BE2C (cell line): Measurements from ENCODE around the gene ABHD1.
A peak's percentile ranks its signal among the peaks of the same experiment; 100 is the strongest.
"Not testable (repeated sequence)": the region's sequence is repeated elsewhere in the genome, so short reads cannot be mapped to it uniquely, and the experiment has no call there.

Experiments
- DNase-seq: peaks from one replicate; pipeline ENCODE4 v3.0.0-alpha.2; 2020
- H3K27me3 ChIP-seq: fragments of 250-450 bp; sonication (Bioruptor Pico); 2 replicates; pipeline ENCODE4 v1.5.1; 2020; ENCODE audit warnings: mild to moderate bottlenecking
- H3K36me3 ChIP-seq: fragments of 250-450 bp; sonication (Bioruptor Pico); 2 replicates; pipeline ENCODE4 v1.5.1; 2020; ENCODE audit warnings: mild to moderate bottlenecking
- H3K4me1 ChIP-seq: fragments of 250-450 bp; sonication (Bioruptor Pico); 2 replicates; pipeline ENCODE4 v1.5.1; 2020
- H3K4me3 ChIP-seq: 2 replicates; pipeline ENCODE4 v1.5.1; 2011; ENCODE audit warnings: low read depth, low read length
- H3K9me3 ChIP-seq: fragments of 250-450 bp; sonication (Bioruptor Pico); 2 replicates; pipeline ENCODE4 v1.5.1; 2020
- TF ChIP-seq, protein P1 (sequence below): IDR thresholded peaks from 2 replicates; pipeline ENCODE4 v1.5.1; 2012; ENCODE audit warnings: mild to moderate bottlenecking, low read depth, low read length

ABHD1 gene

DNA sequence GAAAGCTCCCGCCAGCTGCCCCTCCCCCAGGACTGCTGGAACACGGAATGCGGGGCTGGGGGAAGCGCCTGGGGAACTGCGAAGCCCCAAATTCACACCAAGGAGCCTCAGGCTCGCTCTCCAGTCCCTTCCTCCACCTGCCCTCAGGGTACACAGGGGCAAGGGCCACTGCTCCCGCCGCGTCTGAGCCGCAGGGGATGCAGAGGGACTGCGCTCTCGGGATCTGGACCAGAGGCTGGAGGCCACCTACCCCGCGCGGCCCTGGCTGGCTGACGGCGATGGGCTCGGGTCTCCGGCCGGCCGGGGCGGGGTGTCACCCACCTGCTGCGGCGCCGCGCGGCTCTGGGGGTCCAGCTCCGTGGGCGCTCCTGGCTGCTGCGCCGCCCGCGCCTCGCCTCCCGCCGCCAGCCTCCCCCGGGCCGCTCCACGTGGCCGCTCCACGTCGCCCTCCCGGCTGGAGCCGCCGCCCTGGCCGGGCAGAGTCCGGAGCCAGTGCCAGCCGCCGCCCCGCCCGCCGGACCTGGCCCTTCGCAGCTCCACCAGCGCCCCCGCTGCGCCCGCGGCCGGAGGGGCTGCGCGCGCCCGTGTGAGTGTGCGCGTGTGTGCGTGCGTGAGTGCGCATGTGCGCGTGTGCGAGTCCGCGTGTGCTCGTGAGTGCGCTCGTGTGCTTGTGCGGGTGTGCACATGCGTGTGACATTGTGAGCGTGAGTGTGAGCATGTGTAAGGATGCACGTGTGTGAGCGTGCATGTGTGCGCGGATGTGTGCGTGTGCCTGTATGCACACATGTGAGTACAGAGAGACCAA, 4.9 kb upstream of the ABHD1 start, which contains the start of gene CGREF1:
TSS of gene CGREF1 (minus strand) at position 604 of the 805 bp plus-strand sequence. CDS start 14,762 bp downstream, outside the sequence.
- H3K4me1 ChIP-seq: no peaks in the 10 kb centered on the region
- peak within 1 kb of the TSS; percentile 90 for H3K4me3 ChIP-seq
- TF ChIP-seq, protein P1, sequence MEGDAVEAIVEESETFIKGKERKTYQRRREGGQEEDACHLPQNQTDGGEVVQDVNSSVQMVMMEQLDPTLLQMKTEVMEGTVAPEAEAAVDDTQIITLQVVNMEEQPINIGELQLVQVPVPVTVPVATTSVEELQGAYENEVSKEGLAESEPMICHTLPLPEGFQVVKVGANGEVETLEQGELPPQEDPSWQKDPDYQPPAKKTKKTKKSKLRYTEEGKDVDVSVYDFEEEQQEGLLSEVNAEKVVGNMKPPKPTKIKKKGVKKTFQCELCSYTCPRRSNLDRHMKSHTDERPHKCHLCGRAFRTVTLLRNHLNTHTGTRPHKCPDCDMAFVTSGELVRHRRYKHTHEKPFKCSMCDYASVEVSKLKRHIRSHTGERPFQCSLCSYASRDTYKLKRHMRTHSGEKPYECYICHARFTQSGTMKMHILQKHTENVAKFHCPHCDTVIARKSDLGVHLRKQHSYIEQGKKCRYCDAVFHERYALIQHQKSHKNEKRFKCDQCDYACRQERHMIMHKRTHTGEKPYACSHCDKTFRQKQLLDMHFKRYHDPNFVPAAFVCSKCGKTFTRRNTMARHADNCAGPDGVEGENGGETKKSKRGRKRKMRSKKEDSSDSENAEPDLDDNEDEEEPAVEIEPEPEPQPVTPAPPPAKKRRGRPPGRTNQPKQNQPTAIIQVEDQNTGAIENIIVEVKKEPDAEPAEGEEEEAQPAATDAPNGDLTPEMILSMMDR: no peak
- no peaks in the 10 kb centered on the region for H3K27me3 ChIP-seq
- H3K9me3 ChIP-seq: no peaks in the 10 kb centered on the region
- no peaks in the 10 kb centered on the region for H3K36me3 ChIP-seq
- DNase-seq: peak; percentile 47

DNA sequence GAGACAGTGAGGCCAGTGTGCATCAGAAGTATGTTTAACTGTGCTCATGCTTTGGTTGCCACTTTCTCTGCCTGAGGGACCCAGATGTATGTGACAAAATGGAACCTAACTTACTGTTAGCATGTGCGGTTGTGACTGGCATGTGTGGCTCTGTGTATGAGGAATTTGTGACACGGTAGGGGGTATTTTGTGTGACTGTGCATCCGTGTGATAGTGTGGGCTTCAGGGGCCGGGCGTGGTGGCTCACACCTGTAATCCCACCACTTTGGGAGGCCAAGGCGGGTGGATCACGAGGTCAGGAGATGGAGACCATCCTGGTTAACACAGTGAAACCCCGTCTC, 4.3 kb upstream of the ABHD1 start:
- peak overlapping the region; percentile 90 for H3K4me3 ChIP-seq
- H3K36me3 ChIP-seq, H3K4me1 ChIP-seq, H3K27me3 ChIP-seq, DNase-seq, H3K9me3 ChIP-seq: not testable (repeated sequence)

DNA sequence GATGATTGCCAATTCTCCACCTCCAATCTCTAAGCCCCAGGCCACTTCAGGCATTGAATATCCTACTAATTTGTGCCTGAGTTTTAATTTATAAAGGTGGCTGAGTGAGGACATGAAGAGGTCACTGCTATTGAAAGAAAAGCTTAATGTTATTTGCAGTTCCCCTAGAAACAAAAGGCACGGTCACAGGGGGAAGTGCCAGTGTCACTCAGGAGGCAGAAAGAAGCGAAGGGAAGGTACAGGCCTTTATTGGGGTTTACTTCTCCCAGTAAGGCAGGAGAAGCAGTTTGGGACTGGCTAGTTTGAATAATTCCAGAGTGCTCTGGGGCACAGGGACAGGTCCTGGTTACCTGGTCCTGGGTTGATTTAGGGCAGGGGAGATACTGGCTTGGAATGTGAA, 1.7 kb upstream of the ABHD1 start:
- Histone ChIP-seq H3K36me3 (no peaks in the 10 kb centered on the region), H3K9me3 (no peaks in the 10 kb centered on the region), H3K4me1 (no peaks in the 10 kb centered on the region; the same call in 1 of the 2 replicates), H3K27me3 (no peaks in the 10 kb centered on the region), H3K4me3 (no peak overlapping the region)
- TF ChIP-seq, protein P1: no peak
- DNase-seq: no peak

DNA sequence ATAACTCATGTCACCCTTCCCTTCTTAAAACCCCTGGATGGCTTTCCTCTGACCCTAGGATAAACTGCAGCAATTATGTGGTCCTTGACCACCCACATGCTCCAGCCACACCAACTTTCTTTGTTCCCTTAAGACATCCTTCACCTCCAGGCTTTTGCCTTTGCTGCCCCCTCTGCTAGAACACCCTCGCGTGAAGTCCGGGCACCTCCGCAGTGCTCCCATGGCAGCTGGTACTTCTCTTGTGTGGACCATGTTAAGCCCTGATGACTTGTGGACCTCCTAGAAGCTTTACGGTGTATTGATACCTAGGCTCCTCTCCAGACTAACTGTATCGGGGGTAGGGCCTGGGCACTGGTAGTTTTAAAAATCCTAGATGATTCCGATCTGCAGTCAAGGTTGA, 824 bp upstream of the ABHD1 start:
- TF ChIP-seq, protein P1: no peak
- H3K36me3 ChIP-seq: no peaks in the 10 kb centered on the region
- H3K9me3 ChIP-seq: no peaks in the 10 kb centered on the region
- no peaks in the 10 kb centered on the region for H3K27me3 ChIP-seq
- H3K4me1 ChIP-seq: no peaks in the 10 kb centered on the region; the same call in 1 of the 2 replicates
- H3K4me3 ChIP-seq: peak overlapping the region; percentile 65; the same call in 1 of the 2 replicates
- DNase-seq: no peak

DNA sequence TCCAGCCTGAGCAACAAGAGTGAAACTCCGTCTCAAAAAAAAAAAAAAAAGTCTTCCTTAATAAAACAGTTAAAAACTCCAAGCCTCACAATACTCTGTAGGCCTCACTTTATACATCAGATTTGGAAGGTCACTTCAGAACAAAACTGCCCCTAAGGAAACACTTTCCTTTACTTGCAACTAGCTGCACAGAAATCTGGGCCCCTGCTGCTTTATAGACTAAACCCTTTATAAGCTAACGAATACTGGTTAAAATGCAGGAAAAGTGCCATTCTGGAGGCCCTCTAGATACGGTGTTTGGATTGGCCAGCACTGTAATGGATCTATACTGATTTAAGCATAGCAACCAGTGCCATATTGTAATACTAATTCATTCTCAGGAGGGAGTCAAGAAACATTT, 1.5 kb downstream of the ABHD1 start:
- Histone ChIP-seq H3K27me3 (no peaks in the 10 kb centered on the region), H3K36me3 (no peaks in the 10 kb centered on the region), H3K9me3 (no peaks in the 10 kb centered on the region), H3K4me1 (no peaks in the 10 kb centered on the region; the same call in 1 of the 2 replicates), H3K4me3 (no peak overlapping the region)
- TF ChIP-seq, protein P1: no peak
- no peak for DNase-seq

DNA sequence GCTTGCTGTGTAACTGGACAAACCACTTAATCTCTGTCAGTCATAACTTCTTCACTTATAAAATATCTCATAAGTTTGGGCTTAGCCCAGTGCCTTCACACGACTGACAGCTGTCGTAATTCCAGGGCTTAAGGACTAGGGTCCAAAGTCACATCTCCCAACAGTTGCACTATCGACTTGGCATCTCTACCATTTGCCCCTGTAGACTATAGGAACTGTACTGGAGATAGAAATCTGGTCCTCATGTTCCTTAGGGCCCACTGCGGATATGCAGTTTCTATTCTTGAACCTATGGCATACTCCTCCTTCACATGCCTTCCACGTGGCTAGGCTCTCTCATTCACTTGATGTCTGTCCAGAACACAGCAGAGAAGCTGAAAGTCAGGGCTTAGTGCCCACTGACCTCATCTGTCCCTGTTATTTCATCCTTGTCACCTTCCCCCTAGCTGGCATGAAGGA, 2.7 kb downstream of the ABHD1 start:
- Histone ChIP-seq H3K9me3 (no peaks in the 10 kb centered on the region), H3K36me3 (peaks cover 9% of the 10 kb centered on the region), H3K4me1 (no peaks in the 10 kb centered on the region; the same call in 1 of the 2 replicates), H3K27me3 (no peaks in the 10 kb centered on the region), H3K4me3 (no peak overlapping the region)
- TF ChIP-seq, protein P1: no peak
- DNase-seq: no peak
